ENCODE measurements around the gene PIK3CG. TPM values are rescaled to one million over a fixed set of nuclear protein-coding genes. Genes with fewer than 3 reads are reported as not detected.

Gene PIK3CG
- polyA plus RNA-seq, 3 donors: 17.9 to 31.2 (median 20.7) TPM

DNA sequence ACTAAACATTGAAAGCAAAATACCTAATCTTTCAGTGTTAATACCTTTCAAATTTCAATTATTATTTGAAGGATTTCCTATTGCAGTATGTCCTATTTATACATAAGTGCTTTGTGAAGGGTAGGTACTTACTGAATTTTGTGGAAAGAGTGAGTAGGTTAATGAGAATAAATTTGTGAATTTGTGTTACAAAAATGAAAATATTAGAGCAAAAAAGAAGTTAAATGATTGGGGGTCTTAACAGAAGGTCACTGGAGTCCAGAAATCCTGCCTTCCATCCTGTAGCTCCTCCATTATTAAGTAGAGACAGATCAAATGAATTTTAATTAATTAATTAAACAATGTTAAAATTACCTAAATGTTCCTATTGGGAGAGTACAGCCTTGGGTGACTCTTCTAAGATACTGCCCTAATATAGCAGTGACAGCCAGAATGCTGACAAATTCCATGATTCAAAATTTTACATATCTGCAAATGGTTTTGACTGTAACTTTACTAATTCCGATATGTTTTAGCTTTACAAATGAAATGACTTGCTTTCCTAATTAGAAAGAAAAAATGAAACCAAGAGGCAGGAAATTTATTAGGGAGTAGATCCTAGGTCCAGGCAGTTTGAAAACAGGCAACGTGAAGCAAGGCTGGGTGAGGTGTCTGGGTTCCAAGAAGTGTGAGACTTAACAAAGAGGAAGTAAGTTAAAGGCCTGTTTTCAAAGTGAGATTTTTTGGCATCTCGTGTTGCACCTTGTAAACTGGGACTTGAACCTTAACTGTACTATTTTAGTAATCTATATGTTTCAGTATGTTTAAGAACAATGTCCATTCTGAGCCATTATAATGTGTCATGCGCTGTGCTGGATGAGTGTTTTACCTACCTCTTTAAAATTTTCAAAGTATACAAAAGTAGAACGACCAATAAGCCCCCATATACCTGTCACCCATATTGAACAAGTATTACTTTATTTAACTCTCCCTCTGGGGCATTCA lies 1.5 kb downstream of the PIK3CG start:
- Mint-ChIP-seq H3K9me3 (peaks cover 0 to 10% (median 0%) of the 10 kb centered on the region in 7 donors), H3K4me3 (peak overlapping the region; percentile 85 to 96), H3K36me3 (peaks cover 35 to 36% of the 10 kb centered on the region in 2 donors), H3K4me1 (peaks cover 82% of the 10 kb centered on the region), H3K27me3 (ENCODE audit: low read depth in 3 of 3) (no peaks in the 10 kb centered on the region), H3K27ac (peak overlapping the region; percentile 86 to 97 (median 91))
- H3K36me3 ChIP-seq (replicated peaks in 1 of 2; ENCODE audit: control insufficient read depth in 1 of 2, insufficient read depth in 2 of 2, low read length in 2 of 2): peaks cover 25 to 31% of the 10 kb centered on the region in 2 donors
- TF ChIP-seq, protein P1, sequence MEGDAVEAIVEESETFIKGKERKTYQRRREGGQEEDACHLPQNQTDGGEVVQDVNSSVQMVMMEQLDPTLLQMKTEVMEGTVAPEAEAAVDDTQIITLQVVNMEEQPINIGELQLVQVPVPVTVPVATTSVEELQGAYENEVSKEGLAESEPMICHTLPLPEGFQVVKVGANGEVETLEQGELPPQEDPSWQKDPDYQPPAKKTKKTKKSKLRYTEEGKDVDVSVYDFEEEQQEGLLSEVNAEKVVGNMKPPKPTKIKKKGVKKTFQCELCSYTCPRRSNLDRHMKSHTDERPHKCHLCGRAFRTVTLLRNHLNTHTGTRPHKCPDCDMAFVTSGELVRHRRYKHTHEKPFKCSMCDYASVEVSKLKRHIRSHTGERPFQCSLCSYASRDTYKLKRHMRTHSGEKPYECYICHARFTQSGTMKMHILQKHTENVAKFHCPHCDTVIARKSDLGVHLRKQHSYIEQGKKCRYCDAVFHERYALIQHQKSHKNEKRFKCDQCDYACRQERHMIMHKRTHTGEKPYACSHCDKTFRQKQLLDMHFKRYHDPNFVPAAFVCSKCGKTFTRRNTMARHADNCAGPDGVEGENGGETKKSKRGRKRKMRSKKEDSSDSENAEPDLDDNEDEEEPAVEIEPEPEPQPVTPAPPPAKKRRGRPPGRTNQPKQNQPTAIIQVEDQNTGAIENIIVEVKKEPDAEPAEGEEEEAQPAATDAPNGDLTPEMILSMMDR (IDR thresholded peaks at IDR 0.05): no peak
- peak overlapping the region; percentile 58 for H3K9ac ChIP-seq (ENCODE audit: insufficient read depth, low read length, poor library complexity, severe bottlenecking)
- peak; percentile 42 to 79 (median 70) for DNase-seq
- H3K9me3 ChIP-seq (replicated peaks in 1 of 2; ENCODE audit: control insufficient read depth in 1 of 2, insufficient read depth in 1 of 2, low read length in 2 of 2): no peaks in the 10 kb centered on the region
- peaks cover 70% of the 10 kb centered on the region for H3K79me2 ChIP-seq (ENCODE audit: insufficient read depth, low read length)
- peak overlapping the region; percentile 89 for H3K4me2 ChIP-seq (replicated peaks; ENCODE audit: extremely low read depth, low read length, poor library complexity, severe bottlenecking)
- WGBS (ENCODE audit: insufficient coverage): 0% methylated on average over 1 of the region's 5 CpGs
- no peaks in the 10 kb centered on the region for H3K27me3 ChIP-seq (ENCODE audit: control insufficient read depth in 2 of 2, insufficient read depth in 2 of 2, low read length in 2 of 2)
- intact Hi-C loops (cut with micrococcal nuclease): loop anchor here (10.0 kb wide), 3 partner anchors 212 to 312 kb away; partner anchors contain the start of gene HBP1 (in 1 of the 2)
- peaks cover 70 to 89% of the 10 kb centered on the region in 2 donors for H3K4me1 ChIP-seq (ENCODE audit: control insufficient read depth in 1 of 2, insufficient read depth in 2 of 2, low read length in 2 of 2)
- peak overlapping the region; percentile 60 to 100 (median 92) for H3K4me3 ChIP-seq (replicated peaks in 1 of 3; ENCODE audit: low read depth in 2 of 3, low read length in 3 of 3)
- no peaks in the 10 kb centered on the region for H4K20me1 ChIP-seq (ENCODE audit: insufficient read depth, low read length)
- H3K27ac ChIP-seq (ENCODE audit: low read depth in 1 of 2, low read length in 2 of 2): peak overlapping the region; percentile 26 to 91
- no peak overlapping the region for H2AFZ ChIP-seq (ENCODE audit: insufficient read depth, low read depth, low read length, poor library complexity, severe bottlenecking)

DNA sequence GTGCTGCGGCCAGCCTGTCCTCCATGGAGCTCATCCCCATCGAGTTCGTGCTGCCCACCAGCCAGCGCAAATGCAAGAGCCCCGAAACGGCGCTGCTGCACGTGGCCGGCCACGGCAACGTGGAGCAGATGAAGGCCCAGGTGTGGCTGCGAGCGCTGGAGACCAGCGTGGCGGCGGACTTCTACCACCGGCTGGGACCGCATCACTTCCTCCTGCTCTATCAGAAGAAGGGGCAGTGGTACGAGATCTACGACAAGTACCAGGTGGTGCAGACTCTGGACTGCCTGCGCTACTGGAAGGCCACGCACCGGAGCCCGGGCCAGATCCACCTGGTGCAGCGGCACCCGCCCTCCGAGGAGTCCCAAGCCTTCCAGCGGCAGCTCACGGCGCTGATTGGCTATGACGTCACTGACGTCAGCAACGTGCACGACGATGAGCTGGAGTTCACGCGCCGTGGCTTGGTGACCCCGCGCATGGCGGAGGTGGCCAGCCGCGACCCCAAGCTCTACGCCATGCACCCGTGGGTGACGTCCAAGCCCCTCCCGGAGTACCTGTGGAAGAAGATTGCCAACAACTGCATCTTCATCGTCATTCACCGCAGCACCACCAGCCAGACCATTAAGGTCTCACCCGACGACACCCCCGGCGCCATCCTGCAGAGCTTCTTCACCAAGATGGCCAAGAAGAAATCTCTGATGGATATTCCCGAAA lies 2.7 kb downstream of the PIK3CG start:
- no peak for DNase-seq
- Mint-ChIP-seq H3K9me3 (peaks cover 0 to 10% (median 0%) of the 10 kb centered on the region in 7 donors), H3K27me3 (ENCODE audit: low read depth in 3 of 3) (no peaks in the 10 kb centered on the region), H3K4me3 (peak overlapping the region in 1 of 2 donors; percentile 85), H3K27ac (peak overlapping the region in 4 of 7 donors; percentile 90 to 97 (median 92)), H3K36me3 (peaks cover 46 to 47% of the 10 kb centered on the region in 2 donors), H3K4me1 (peaks cover 82% of the 10 kb centered on the region)
- no peak overlapping the region for H3K9ac ChIP-seq (ENCODE audit: insufficient read depth, low read length, poor library complexity, severe bottlenecking)
- H2AFZ ChIP-seq (ENCODE audit: insufficient read depth, low read depth, low read length, poor library complexity, severe bottlenecking): no peak overlapping the region
- peak overlapping the region; percentile 89 for H3K4me2 ChIP-seq (replicated peaks; ENCODE audit: extremely low read depth, low read length, poor library complexity, severe bottlenecking)
- peaks cover 28 to 37% of the 10 kb centered on the region in 2 donors for H3K36me3 ChIP-seq (replicated peaks in 1 of 2; ENCODE audit: control insufficient read depth in 1 of 2, insufficient read depth in 2 of 2, low read length in 2 of 2)
- intact Hi-C loops (cut with micrococcal nuclease): loop anchor here (10.0 kb wide), 3 partner anchors 213 to 313 kb away; partner anchors contain the start of gene HBP1 (in 1 of the 2)
- no peaks in the 10 kb centered on the region for H3K9me3 ChIP-seq (replicated peaks in 1 of 2; ENCODE audit: control insufficient read depth in 1 of 2, insufficient read depth in 1 of 2, low read length in 2 of 2)
- no peaks in the 10 kb centered on the region for H3K27me3 ChIP-seq (ENCODE audit: control insufficient read depth in 2 of 2, insufficient read depth in 2 of 2, low read length in 2 of 2)
- H3K79me2 ChIP-seq (ENCODE audit: insufficient read depth, low read length): peaks cover 82% of the 10 kb centered on the region
- 98% methylated on average over 54 of the region's 54 CpGs for WGBS (ENCODE audit: insufficient coverage)
- H3K4me1 ChIP-seq (ENCODE audit: control insufficient read depth in 1 of 2, insufficient read depth in 2 of 2, low read length in 2 of 2): peaks cover 75 to 89% of the 10 kb centered on the region in 2 donors
- no peaks in the 10 kb centered on the region for H4K20me1 ChIP-seq (ENCODE audit: insufficient read depth, low read length)
- H3K27ac ChIP-seq (ENCODE audit: low read depth in 1 of 2, low read length in 2 of 2): peak overlapping the region in 1 of 2 donors; percentile 91
- no peak overlapping the region for H3K4me3 ChIP-seq (replicated peaks in 1 of 3; ENCODE audit: low read depth in 2 of 3, low read length in 3 of 3)
- TF ChIP-seq, protein P1 (IDR thresholded peaks at IDR 0.05): no peak

Data from CD14-positive monocyte (primary cell).